NCI-H526 treated with DMSO at 0.1 percent for 48 hours (cell line): Measurements from ENCODE around the gene PDE4D.

Experiments used
- DNase-seq: peaks from one replicate; lab custom pipeline; 2025; lab: John Stamatoyannopoulos, UW

The PDE4D gene

GRCh38 chr5:59038798-59039295 lies 854.7 kb downstream of the PDE4D start:
- DNase-seq = no peak

GRCh38 chr5:59037941-59038797 lies 855.4 kb downstream of the PDE4D start:
- no peak for DNase-seq

- no peak for DNase-seq
Observed at GRCh38 chr5:59037453-59037852, 856.1 kb downstream of the PDE4D start.

- no peak for DNase-seq
Observed at GRCh38 chr5:59037041-59037440, 856.5 kb downstream of the PDE4D start.

GRCh38 chr5:59036274-59036961 lies 857.1 kb downstream of the PDE4D start:
- DNase-seq = no peak

- DNase-seq = no peak
Observed at GRCh38 chr5:59035681-59036080, 857.8 kb downstream of the PDE4D start.

GRCh38 chr5:59034498-59035186 lies 858.9 kb downstream of the PDE4D start:
- DNase-seq = no peak

- DNase-seq = no peak
Observed at GRCh38 chr5:59027145-59027907, 866.2 kb downstream of the PDE4D start.

- DNase-seq = no peak
Observed at GRCh38 chr5:59025734-59026133, 867.8 kb downstream of the PDE4D start.

GRCh38 chr5:59021837-59022514 lies 871.5 kb downstream of the PDE4D start:
- no peak for DNase-seq

GRCh38 chr5:59021286-59021673 lies 872.2 kb downstream of the PDE4D start:
- no peak for DNase-seq

GRCh38 chr5:59020611-59021285 lies 872.8 kb downstream of the PDE4D start:
- DNase-seq = no peak

- no peak for DNase-seq
Observed at GRCh38 chr5:59019078-59019477, 874.4 kb downstream of the PDE4D start.

- no peak for DNase-seq
Observed at GRCh38 chr5:59016925-59017324, 876.6 kb downstream of the PDE4D start.

- DNase-seq = no peak
Observed at GRCh38 chr5:59008816-59009473, 884.6 kb downstream of the PDE4D start.

GRCh38 chr5:59007460-59008063 lies 886.0 kb downstream of the PDE4D start:
- DNase-seq = no peak

GRCh38 chr5:59005934-59006701 lies 887.4 kb downstream of the PDE4D start:
- DNase-seq = no peak

- no peak for DNase-seq
Observed at GRCh38 chr5:59003641-59004040, 889.9 kb downstream of the PDE4D start.

- no peak for DNase-seq
Observed at GRCh38 chr5:59003124-59003523, 890.4 kb downstream of the PDE4D start.
